H9 (cell line): Measurements from ENCODE around the gene AQP5. TPM values are rescaled to one million over a fixed set of nuclear protein-coding genes. Genes with fewer than 3 reads are reported as not detected.

Experiments
- DNase-seq: peaks from one replicate; pipeline ENCODE4 v3.0.0-alpha.2; 2017
- H2AFZ ChIP-seq: one replicate; pipeline ENCODE4 v1.6.1; 2013; ENCODE audit warnings: mild to moderate bottlenecking, low read length, control low read depth, moderate library complexity
- H2AK5ac ChIP-seq: 2 replicates; pipeline ENCODE4 v1.6.1; 2013; ENCODE audit warnings: low read length, control low read depth, mixed read lengths; ENCODE audit not compliant: insufficient read length
- H2BK120ac ChIP-seq: one replicate; pipeline ENCODE4 v1.6.1; 2013; ENCODE audit warnings: low read depth, mild to moderate bottlenecking, low read length, control low read depth, inconsistent platforms; ENCODE audit not compliant: poor library complexity, severe bottlenecking
- H2BK12ac ChIP-seq: 2 replicates; pipeline ENCODE4 v1.6.1; 2013; ENCODE audit warnings: low read length, control low read depth, mixed read lengths, low read depth; ENCODE audit not compliant: insufficient read length
- H2BK15ac ChIP-seq: 2 replicates; pipeline ENCODE4 v1.6.1; 2013; ENCODE audit warnings: low read depth, low read length, control low read depth
- H2BK20ac ChIP-seq: one replicate; pipeline ENCODE4 v1.6.1; 2013; ENCODE audit warnings: low read depth, mild to moderate bottlenecking, low read length, control low read depth, inconsistent platforms; ENCODE audit not compliant: poor library complexity, severe bottlenecking
- H2BK5ac ChIP-seq: 2 replicates; pipeline ENCODE4 v1.6.1; 2013; ENCODE audit warnings: low read length, control low read depth, mixed read lengths; ENCODE audit not compliant: insufficient read length
- H3K14ac ChIP-seq: 2 replicates; pipeline ENCODE4 v1.6.1; 2013; ENCODE audit warnings: low read length, control low read depth; ENCODE audit not compliant: insufficient read depth
- H3K18ac ChIP-seq: 2 replicates; pipeline ENCODE4 v1.6.1; 2013; ENCODE audit warnings: low read depth, mild to moderate bottlenecking, mixed read lengths, low read length, control low read depth; ENCODE audit not compliant: insufficient read length
- H3K23ac ChIP-seq: 2 replicates; pipeline ENCODE4 v1.6.1; 2013; ENCODE audit warnings: low read length, control low read depth, mixed read lengths, low read depth; ENCODE audit not compliant: insufficient read length
- H3K23me2 ChIP-seq: 2 replicates; pipeline ENCODE4 v1.6.1; 2013; ENCODE audit warnings: low read depth, mild to moderate bottlenecking, mixed read lengths, low read length, control low read depth; ENCODE audit not compliant: insufficient read length, poor library complexity, severe bottlenecking
- H3K27ac ChIP-seq: 2 replicates; pipeline ENCODE4 v1.5.1; 2013; ENCODE audit warnings: low read length, control low read depth, mixed read lengths, low read depth; ENCODE audit not compliant: insufficient read length
- H3K27me3 ChIP-seq: 2 replicates; pipeline ENCODE4 v1.6.1; 2013; ENCODE audit warnings: low read length, control low read depth, inconsistent platforms; ENCODE audit not compliant: insufficient read depth
- H3K4ac ChIP-seq: 2 replicates; pipeline ENCODE4 v1.6.1; 2013; ENCODE audit warnings: low read depth, mild to moderate bottlenecking, control low read depth, inconsistent platforms, low read length, moderate library complexity
- H3K4me1 ChIP-seq: 2 replicates; pipeline ENCODE4 v1.6.1; 2013; ENCODE audit warnings: low read length, control low read depth, inconsistent platforms; ENCODE audit not compliant: insufficient read depth
- H3K4me2 ChIP-seq: 2 replicates; pipeline ENCODE4 v1.6.1; 2013; ENCODE audit warnings: low read length, control low read depth, mixed read lengths; ENCODE audit not compliant: insufficient read length, insufficient read depth
- H3K56ac ChIP-seq: 2 replicates; pipeline ENCODE4 v1.6.1; 2013; ENCODE audit warnings: low read depth, mild to moderate bottlenecking, mixed read lengths, low read length, control low read depth; ENCODE audit not compliant: insufficient read length
- H3K79me1 ChIP-seq: 2 replicates; pipeline ENCODE4 v1.6.1; 2013; ENCODE audit warnings: low read depth, mild to moderate bottlenecking, moderate library complexity, low read length, control low read depth, inconsistent platforms; ENCODE audit not compliant: insufficient read depth, poor library complexity, severe bottlenecking
- H3K79me2 ChIP-seq: 2 replicates; pipeline ENCODE4 v1.6.1; 2013; ENCODE audit warnings: low read length, control low read depth, inconsistent platforms; ENCODE audit not compliant: insufficient read depth
- H3K9ac ChIP-seq: 2 replicates; pipeline ENCODE4 v1.6.1; 2013; ENCODE audit warnings: low read length, control low read depth, mixed read lengths; ENCODE audit not compliant: insufficient read length; ENCODE audit errors: extremely low read depth
- H3K9me3 ChIP-seq: one replicate; pipeline ENCODE4 v1.6.1; 2013; ENCODE audit warnings: low read depth, low read length, inconsistent platforms; ENCODE audit not compliant: control insufficient read depth
- H3T11ph ChIP-seq: one replicate; pipeline ENCODE4 v1.6.1; 2013; ENCODE audit warnings: mild to moderate bottlenecking, low read length, control low read depth, inconsistent platforms
- H4K20me1 ChIP-seq: one replicate; pipeline ENCODE4 v1.6.1; 2013; ENCODE audit not compliant: control insufficient read depth, insufficient read length, insufficient read depth
- H4K5ac ChIP-seq: 2 replicates; pipeline ENCODE4 v1.6.1; 2013; ENCODE audit warnings: low read depth, mild to moderate bottlenecking, mixed read lengths, low read length, control low read depth; ENCODE audit not compliant: insufficient read length
- H4K8ac ChIP-seq: replicated peaks from 2 replicates; pipeline ENCODE4 v1.6.1; 2013; ENCODE audit warnings: low read length, control low read depth, mixed read lengths, low read depth; ENCODE audit not compliant: insufficient read length
- H4K91ac ChIP-seq: 2 replicates; pipeline ENCODE4 v1.6.1; 2013; ENCODE audit warnings: low read depth, mild to moderate bottlenecking, moderate library complexity, mixed read lengths, low read length, control low read depth; ENCODE audit not compliant: insufficient read length
- H3K27ac Mint-ChIP-seq, 3 experiments: 2 replicates in 2 of 3; 3 replicates in 1 of 3; pipeline ENCODE4 v1.8.0; 2020 to 2021; ENCODE audit warnings: mixed read lengths in 3 of 3, mild to moderate bottlenecking in 1 of 3, moderate library complexity in 1 of 3
- H3K27me3 Mint-ChIP-seq: 2 replicates; pipeline ENCODE4 v1.8.0; 2021; ENCODE audit warnings: low read depth, mild to moderate bottlenecking, moderate library complexity, mixed read lengths
- H3K36me3 Mint-ChIP-seq, 3 experiments: 2 replicates in 2 of 3; 3 replicates in 1 of 3; pipeline ENCODE4 v1.8.0; 2020 to 2021; ENCODE audit warnings: low read depth in 3 of 3, mixed read lengths in 3 of 3; ENCODE audit not compliant: insufficient read depth in 1 of 3
- H3K4me1 Mint-ChIP-seq, 2 experiments: 2 replicates each; pipeline ENCODE4 v1.8.0; 2020; ENCODE audit warnings: mixed read lengths in 2 of 2
- H3K4me3 Mint-ChIP-seq, 2 experiments: 2 replicates in 1 of 2; 3 replicates in 1 of 2; pipeline ENCODE4 v1.8.0; 2020 to 2021; ENCODE audit warnings: mild to moderate bottlenecking in 2 of 2, mixed read lengths in 2 of 2, moderate library complexity in 1 of 2
- H3K9me3 Mint-ChIP-seq, 2 experiments: 2 replicates in 1 of 2; 3 replicates in 1 of 2; pipeline ENCODE4 v1.8.0; 2020; ENCODE audit warnings: mild to moderate bottlenecking in 2 of 2, mixed read lengths in 2 of 2, moderate library complexity in 1 of 2
- CTCF ChIP-seq: fragments of 200-600 bp; sonication (generic); conservative IDR thresholded peaks from 3 replicates; pipeline ENCODE4 v1.8.0; 2021; ENCODE audit warnings: antibody characterized with exemption, mild to moderate bottlenecking
- WGBS: extraction: QIAGEN DNeasy Blood & Tissue Kit; methylation state at CpG from one replicate; pipeline ENCODE4 v1.1.7; 2013; ENCODE audit warnings: missing lambda C conversion rate, low lambda C conversion rate, mixed read lengths; ENCODE audit not compliant: insufficient read length; ENCODE audit errors: extremely low coverage; 5-methylcytosine and 5-hydroxymethylcytosine counted together
- total RNA-seq: library from RNA; stranded (reverse); gene quantifications from 2 replicates; pipeline ENCODE4 v1.2.1, GENCODE V29; 2021

The AQP5 gene
- total RNA-seq, 1 experiment from 2014 or later: 2.8 TPM

GRCh38 chr12:49923035-49923644 is 38.5 kb upstream of the AQP5 start:
- Histone ChIP-seq H3K56ac (no peak overlapping the region), H4K20me1 (no peaks in the 10 kb centered on the region), H3T11ph (no peak overlapping the region), H3K14ac (no peak overlapping the region), H4K5ac (no peak overlapping the region), H2BK12ac (no peak overlapping the region), H3K9ac (no peak overlapping the region), H3K27me3 (no peaks in the 10 kb centered on the region), H3K18ac (no peak overlapping the region), H4K8ac (no peak overlapping the region), H2BK20ac (no peak overlapping the region), H4K91ac (no peak overlapping the region), H3K4ac (no peak overlapping the region), H2BK15ac (no peak overlapping the region), H3K79me1 (no peaks in the 10 kb centered on the region), H3K9me3 (no peaks in the 10 kb centered on the region), H2AK5ac (no peak overlapping the region), H3K23me2 (no peaks in the 10 kb centered on the region), H2BK5ac (no peak overlapping the region), H2AFZ (no peak overlapping the region), H2BK120ac (no peak overlapping the region), H3K4me2 (no peak overlapping the region), H3K27ac (no peak overlapping the region), H3K4me1 (no peaks in the 10 kb centered on the region), H3K23ac (no peak overlapping the region), H3K79me2 (no peaks in the 10 kb centered on the region)
- DNase-seq: peak; percentile 21
- peaks cover 4% of the 10 kb centered on the region for H3K27me3 Mint-ChIP-seq
- no peak overlapping the region for H3K27ac Mint-ChIP-seq
- no peaks in the 10 kb centered on the region for H3K36me3 Mint-ChIP-seq
- TF ChIP-seq CTCF: no peak
- WGBS: no CpG with 5 or more reads among the region's 7 CpGs
- H3K9me3 Mint-ChIP-seq: no peaks in the 10 kb centered on the region
- no peak overlapping the region for H3K4me3 Mint-ChIP-seq
- H3K4me1 Mint-ChIP-seq: 0 out of 4 replicates have a peak, but pooled peaks cover 0 to 3% of the 10 kb centered on the region in 2 experiments
